ENCODE data around the gene LEFTY1.

DNA sequence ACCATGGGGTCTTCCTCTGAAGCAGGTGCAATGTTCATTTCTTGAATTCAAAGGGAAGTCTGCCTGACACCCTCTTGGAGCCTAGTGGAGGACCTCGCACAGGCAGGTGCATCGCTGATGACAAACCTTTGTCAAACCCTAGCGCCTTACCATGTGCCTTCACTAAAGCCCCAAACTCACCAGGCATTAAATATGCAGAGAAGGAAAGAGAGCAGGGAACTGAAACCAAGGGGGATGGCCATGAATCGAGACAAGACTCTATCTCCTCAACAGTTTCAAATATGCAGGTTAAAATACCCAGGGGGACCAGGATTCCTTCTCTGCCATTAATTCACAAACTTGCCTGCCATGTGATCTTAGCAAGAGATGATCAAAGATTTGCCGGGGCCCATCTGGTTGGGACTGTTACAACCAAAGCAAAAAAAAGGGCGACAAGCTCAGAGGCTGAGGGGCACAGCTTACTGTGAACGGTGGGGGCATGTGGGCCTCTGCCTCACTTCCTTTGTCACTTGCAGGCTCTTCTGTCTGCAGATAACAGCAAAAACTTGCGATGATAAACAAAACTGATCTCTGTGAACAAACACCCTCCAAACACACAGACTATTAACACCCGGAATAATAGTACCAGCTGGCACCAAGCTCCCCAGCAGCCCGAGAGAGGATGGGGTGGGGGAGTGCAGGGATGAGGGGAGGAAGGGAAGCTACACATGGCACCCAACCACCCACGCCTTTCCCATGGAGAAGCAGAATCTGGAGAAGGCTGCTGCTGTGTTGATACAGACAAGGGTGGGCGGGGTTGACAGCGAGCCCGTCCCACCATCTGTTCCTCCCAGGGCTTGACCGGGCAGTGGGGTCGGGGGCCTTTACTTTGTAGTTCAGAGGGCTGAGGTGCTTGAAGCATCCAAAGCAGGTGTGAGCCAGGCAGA is 40.7 kb downstream of the LEFTY1 start:
- TF ChIP-seq CTCF (conservative IDR thresholded peaks at IDR 0.05 in 1 of 2, IDR thresholded peaks at IDR 0.05 in 1 of 2; ENCODE audit: low read depth in 1 of 2, low read length in 2 of 2) (no peak), EZH2 (IDR thresholded peaks at IDR 0.05; ENCODE audit: low read length, missing control alignments) (no peak)
